ENCODE measurements around the gene ARHGEF17. TPM values are rescaled to one million over a fixed set of nuclear protein-coding genes. Genes with fewer than 3 reads are reported as not detected.

The ARHGEF17 gene
- total and polyA plus RNA-seq, 2 of the 8 experiments (the other 6 are each of a cell fraction or from before 2014, with no cell fraction given), result 11.3 to 14.6 TPM

- TF ChIP-seq CTCF (IDR thresholded peaks at IDR 0.05; ENCODE audit: control extremely low read depth in 1 of 3, insufficient read depth in 1 of 3, low read depth in 1 of 3, low read length in 3 of 3), result no peak
Observed at GRCh38 chr11:73405146-73405510, 97.1 kb downstream of the ARHGEF17 start (continued).

Data from H1 (cell line).